ENCODE measurements around the gene KRTAP10-4. TPM values are rescaled to one million over a fixed set of nuclear protein-coding genes. Genes with fewer than 3 reads are reported as not detected.
"Not testable (repeated sequence)": the region's sequence is repeated elsewhere in the genome, so short reads cannot be mapped to it uniquely, and the experiment has no call there.

Gene KRTAP10-4
- total RNA-seq, 1 donor from 2014 or later: not detected

GRCh38 chr21:44598061-44598460 is 24.5 kb downstream of the KRTAP10-4 start:
- no peak for DNase-seq (ENCODE audit: low spot score)

GRCh38 chr21:44599264-44600029 is 25.9 kb downstream of the KRTAP10-4 start:
- DNase-seq (ENCODE audit: low spot score): no peak

- not testable (repeated sequence) for DNase-seq (ENCODE audit: low spot score)
These were observed 26.8 kb downstream of the KRTAP10-4 start, which contains the start of gene KRTAP10-7 for GRCh38 chr21:44600118-44600978. Gene KRTAP10-7, plus strand, starts transcription at chr21:44600597. Its CDS starts 25 bp downstream, at chr21:44600622.

GRCh38 chr21:44601091-44601490 is 27.6 kb downstream of the KRTAP10-4 start:
- not testable (repeated sequence) for DNase-seq (ENCODE audit: low spot score)

GRCh38 chr21:44601596-44602462 is 28.3 kb downstream of the KRTAP10-4 start:
- DNase-seq (ENCODE audit: low spot score): no peak

GRCh38 chr21:44602463-44602850 is 28.9 kb downstream of the KRTAP10-4 start:
- DNase-seq (ENCODE audit: low spot score): no peak

GRCh38 chr21:44603109-44603875 is 29.8 kb downstream of the KRTAP10-4 start:
- DNase-seq (ENCODE audit: low spot score): no peak

- DNase-seq (ENCODE audit: low spot score): no peak
These were observed 30.4 kb downstream of the KRTAP10-4 start for GRCh38 chr21:44603911-44604310.

GRCh38 chr21:44606495-44606894 is 33.0 kb downstream of the KRTAP10-4 start:
- DNase-seq (ENCODE audit: low spot score): no peak

GRCh38 chr21:44609193-44609592 is 35.7 kb downstream of the KRTAP10-4 start:
- no peak for DNase-seq (ENCODE audit: low spot score)

- DNase-seq (ENCODE audit: low spot score): not testable (repeated sequence)
These were observed 36.8 kb downstream of the KRTAP10-4 start for GRCh38 chr21:44610157-44610843.

- DNase-seq (ENCODE audit: low spot score): no peak
These were observed 38.0 kb downstream of the KRTAP10-4 start for GRCh38 chr21:44611551-44611950.

- no peak for DNase-seq (ENCODE audit: low spot score)
These were observed 38.5 kb downstream of the KRTAP10-4 start, which contains the start of gene KRTAP10-8 for GRCh38 chr21:44612029-44612486. Gene KRTAP10-8, plus strand, starts transcription at chr21:44612079. Its CDS starts 22 bp downstream, at chr21:44612101.

- no peak for DNase-seq (ENCODE audit: low spot score)
These were observed 39.2 kb downstream of the KRTAP10-4 start for GRCh38 chr21:44612669-44613229.

- no peak for DNase-seq (ENCODE audit: low spot score)
These were observed 40.0 kb downstream of the KRTAP10-4 start for GRCh38 chr21:44613386-44614155.

- no peak for DNase-seq (ENCODE audit: low spot score)
These were observed 40.7 kb downstream of the KRTAP10-4 start for GRCh38 chr21:44614161-44614631.

- no peak for DNase-seq (ENCODE audit: low spot score)
These were observed 41.4 kb downstream of the KRTAP10-4 start for GRCh38 chr21:44614961-44615391.

GRCh38 chr21:44615466-44615865 is 41.9 kb downstream of the KRTAP10-4 start:
- no peak for DNase-seq (ENCODE audit: low spot score)
